Spleen (tissue), 7 donors: ENCODE data around the gene SPEM2.

Source experiments
- CTCF ChIP-seq, 11 experiments: fragments of 200-600 bp in 7 of 11; fragments of 450-650 bp in 4 of 11; sonication (generic) in 4 of 11; IDR thresholded peaks in 8 of 11; conservative IDR thresholded peaks in 3 of 11; 1 replicate in 7 of 11; 2 replicates in 4 of 11; pipeline versions ENCODE4 v1.4.0 to v1.8.0; 2016 to 2021; ENCODE audit warnings: antibody characterized with exemption in 11 of 11, inconsistent platforms in 4 of 11, mild to moderate bottlenecking in 1 of 11
- POLR2AphosphoS5 ChIP-seq, 3 donors: sonication (generic); formaldehyde crosslinking; IDR thresholded peaks; one replicate each; pipeline ENCODE4 v1.5.1; 2017; ENCODE audit warnings: antibody characterized with exemption in 3 of 3
- donor health status: DM: no; HTN: no; CAD: no; lungs with moderate emphysema.
- donor health status: DM: no; HTN: no; CAD: no.
- donor health status: DM: no; HTN: no; CAD: no.

DNA sequence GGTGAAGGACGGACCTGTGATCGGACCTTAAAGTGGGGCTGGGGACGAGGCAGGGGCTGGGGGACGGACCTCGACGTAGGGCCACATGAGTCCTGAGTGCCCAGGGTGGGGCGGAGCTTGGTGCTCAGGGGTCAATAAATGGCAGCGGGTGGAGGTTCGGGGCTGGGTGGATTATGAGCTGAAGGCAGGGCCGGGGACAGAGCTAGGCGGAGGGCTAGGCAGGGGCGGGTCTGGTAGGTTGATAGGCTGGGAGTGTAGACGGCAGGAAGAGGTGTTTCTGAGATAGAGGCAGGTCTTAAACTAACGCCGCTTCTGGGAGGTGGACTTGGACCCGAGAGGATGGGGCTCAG lies 20.2 kb downstream of the SPEM2 start:
- TF ChIP-seq POLR2AphosphoS5 (IDR thresholded peaks at IDR 0.05), result no peak
- TF ChIP-seq CTCF (IDR thresholded peaks at IDR 0.05 in 8 of 11, conservative IDR thresholded peaks at IDR 0.05 in 3 of 11), result no peak
